K562 (cell line): ENCODE data around the gene CRYAB. TPM values are rescaled to one million over a fixed set of nuclear protein-coding genes. Genes with fewer than 3 reads are reported as not detected.
A peak's percentile ranks its signal among the peaks of the same experiment; 100 is the strongest.

Source experiments
- ATAC-seq: fragments of 200-7000 bp; cut with Tn5 transposase; 3 replicates; pipeline ENCODE4 v1.9.1; 2020; ENCODE audit warnings: moderate library complexity
- BruUV-seq: library from RNA; stranded (reverse); fragments of 400-500 nt; replicated peaks from 2 replicates; lab custom pipeline; 2021; lab: Mats Ljungman, UMichigan
- CTCF ChIA-PET: fragments of 300-600 bp; formaldehyde crosslinking; extraction: SDS; loops from one replicate; lab custom pipeline; 2021; ENCODE audit warnings: low intra/inter-chr PET ratio; lab: Yijun Ruan, JAX
- POLR2A ChIA-PET: fragments of 300-600, 350-650 bp; sonication (Branson Sonifier 250); formaldehyde crosslinking; extraction: SDS; loops from one replicate; lab custom pipeline; 2021; ENCODE audit warnings: antibody characterized with exemption, inconsistent platforms; lab: Yijun Ruan, JAX
- DNase-seq, 4 experiments: peaks; one replicate each; pipeline versions ENCODE4 v3.0.0 to v3.0.0-alpha.2; 2011 to 2018; ENCODE audit warnings: low spot score in 3 of 4, mixed read lengths in 3 of 4; ENCODE audit errors: extremely low read depth in 1 of 4
- FAIRE-seq: peaks from 2 replicates; lab custom pipeline; 2011; peaks lifted over from hg19 to GRCh38; lab: Jason Lieb, UNC
- H2AFZ ChIP-seq: 2 replicates; pipeline ENCODE4 v1.6.0; 2011; ENCODE audit warnings: low read depth, low read length, control low read depth, inconsistent platforms
- H3K27ac ChIP-seq: fragments of 200-600 bp; 3 replicates; pipeline ENCODE4 v1.8.0; 2011; ENCODE audit warnings: low read depth, mild to moderate bottlenecking, control low read depth, inconsistent platforms, low read length, moderate library complexity, mixed read lengths; ENCODE audit errors: extremely low read depth
- H3K27me3 ChIP-seq, 2 experiments: fragments of 300-600 bp in 1 of 2; 2 replicates in 1 of 2; 3 replicates in 1 of 2; pipeline versions ENCODE4 v1.6.0 to v1.8.0; 2011; ENCODE audit warnings: inconsistent platforms in 2 of 2, low read length in 2 of 2, mild to moderate bottlenecking in 1 of 2, mixed read lengths in 1 of 2, moderate library complexity in 1 of 2; ENCODE audit not compliant: control insufficient read depth in 2 of 2, insufficient read depth in 2 of 2
- H3K36me3 ChIP-seq: fragments of 300-600 bp; 3 replicates; pipeline ENCODE4 v1.8.0; 2011; ENCODE audit warnings: mild to moderate bottlenecking, low read length, inconsistent platforms; ENCODE audit not compliant: control insufficient read depth, insufficient read depth
- H3K4me1 ChIP-seq, 2 experiments: fragments of 200-600 bp in 1 of 2; replicated peaks in 1 of 2; 2 replicates in 1 of 2; 3 replicates in 1 of 2; pipeline versions ENCODE4 v1.5.1 to v1.8.0; 2011; ENCODE audit warnings: inconsistent platforms in 2 of 2, low read length in 2 of 2, mild to moderate bottlenecking in 1 of 2, mixed read lengths in 1 of 2, moderate library complexity in 1 of 2; ENCODE audit not compliant: control insufficient read depth in 2 of 2, insufficient read depth in 2 of 2
- H3K4me2 ChIP-seq: 2 replicates; pipeline ENCODE4 v1.6.1; 2011; ENCODE audit warnings: low read length, control low read depth, inconsistent platforms, mixed read lengths; ENCODE audit not compliant: insufficient read depth
- H3K4me3 ChIP-seq: fragments of 200-600 bp; sonication (generic), shearing (Covaris generic); 2 replicates; pipeline ENCODE4 v1.5.1; 2016; ENCODE audit warnings: control low read depth, inconsistent platforms
- H3K79me2 ChIP-seq: fragments of 200-600 bp; 3 replicates; pipeline ENCODE4 v1.8.0; 2011; ENCODE audit warnings: low read length, inconsistent platforms; ENCODE audit not compliant: control insufficient read depth, insufficient read depth
- H3K9ac ChIP-seq, 2 experiments: 2 replicates each; pipeline versions ENCODE4 v1.6.0 to v1.6.1; 2011; ENCODE audit warnings: low read depth in 2 of 2, low read length in 2 of 2, control low read depth in 1 of 2, inconsistent platforms in 1 of 2, mild to moderate bottlenecking in 1 of 2, mixed read lengths in 1 of 2; ENCODE audit not compliant: insufficient read depth in 1 of 2
- H3K9me1 ChIP-seq: one replicate; pipeline ENCODE4 v1.6.0; 2011; ENCODE audit warnings: inconsistent platforms, mild to moderate bottlenecking, low read length, moderate library complexity; ENCODE audit not compliant: control insufficient read depth, insufficient read depth
- H3K9me3 ChIP-seq: replicated peaks from 2 replicates; pipeline ENCODE4 v1.5.1; 2011; ENCODE audit warnings: low read depth, low read length, inconsistent platforms; ENCODE audit not compliant: control insufficient read depth, insufficient read depth
- H4K20me1 ChIP-seq: replicated peaks from 2 replicates; pipeline ENCODE4 v1.6.1; 2011; ENCODE audit warnings: low read length, inconsistent platforms, mixed read lengths; ENCODE audit not compliant: control insufficient read depth, insufficient read depth
- AFF4 ChIP-seq: sonication (generic); formaldehyde crosslinking; IDR thresholded peaks from 2 replicates; pipeline ENCODE4 v1.8.0; 2023; ENCODE audit warnings: mild to moderate bottlenecking, missing genetic modification reagents
- GTF2F1 ChIP-seq: IDR thresholded peaks from 2 replicates; pipeline ENCODE4 v1.6.1; 2011; ENCODE audit warnings: low read depth, low read length, improper control_type of control experiment
- HIVEP1 ChIP-seq: fragments of 250-450 bp; sonication (Bioruptor Pico); IDR thresholded peaks from 2 replicates; pipeline ENCODE4 v1.4.0; 2020; ENCODE audit warnings: mild to moderate bottlenecking
- MAFG ChIP-seq: fragments of 450-650 bp; conservative IDR thresholded peaks from 2 replicates; pipeline ENCODE4 v1.6.1; 2016; ENCODE audit warnings: missing genetic modification characterization, missing compliant biosample characterization
- NCOA6 ChIP-seq: fragments of 450-650 bp; IDR thresholded peaks from 2 replicates; pipeline ENCODE4 v1.6.1; 2017; ENCODE audit warnings: mild to moderate bottlenecking
- SIRT6 ChIP-seq: IDR thresholded peaks from one replicate; pipeline ENCODE4 v1.6.1; 2012; ENCODE audit warnings: low read depth, mild to moderate bottlenecking, control low read depth, inconsistent platforms, low read length, moderate library complexity
- SP1 ChIP-seq: sonication (generic); formaldehyde crosslinking; IDR thresholded peaks from 2 replicates; pipeline ENCODE4 v1.8.1; 2022; ENCODE audit warnings: mild to moderate bottlenecking, missing genetic modification reagents
- SRSF7 ChIP-seq: fragments of 200-400 bp; formaldehyde crosslinking; optimal IDR thresholded peaks from 2 replicates; pipeline ENCODE3; 2017; ENCODE audit warnings: mild to moderate bottlenecking, low read depth, low read length
- TEAD1 ChIP-seq, 2 experiments: fragments of 450-650 bp in 1 of 2; sonication (generic) in 1 of 2; formaldehyde crosslinking; IDR thresholded peaks; 2 replicates each; pipeline versions ENCODE4 v1.4.0 to v1.8.0; 2020 to 2022; ENCODE audit warnings: mild to moderate bottlenecking in 2 of 2, missing genetic modification reagents in 1 of 2
- ZNF324 ChIP-seq: fragments of 250-450 bp; sonication (Bioruptor Pico); IDR thresholded peaks from 2 replicates; pipeline ENCODE4 v1.4.0; 2020; ENCODE audit warnings: mild to moderate bottlenecking
- WGBS: fragments of 100-300 bp; shearing (Covaris generic); methylation state at CpG from one replicate; pipeline ENCODE4 v1.1.6; 2016; ENCODE audit warnings: low coverage, mixed read lengths; ENCODE audit not compliant: insufficient coverage; ENCODE audit errors: missing lambda C conversion rate; 5-methylcytosine and 5-hydroxymethylcytosine counted together
- in situ Hi-C: fragments of 300-500 bp; cut with MboI; formaldehyde crosslinking; loops from 4 replicates; pipeline ENCODE4 v1.15.0; 2018; ENCODE audit warnings: inconsistent platforms, mixed read lengths
- intact Hi-C: fragments of 100-400 bp; cut with micrococcal nuclease; formaldehyde crosslinking; loops from 2 replicates; pipeline ENCODE4 v1.14.2; 2022
- polyA plus RNA-seq, 8 experiments: library from polyadenylated mRNA; depleted of rRNA in 4 of 8; stranded (reverse) in 5 of 8; unstranded in 3 of 8; fragments of >200 nt; fragmentation: Nextera tagmentation in 2 of 8; fragmentation: Illumina TruSeq in 1 of 8; extraction: Ambion mirVana in 2 of 8; extraction: Trizol in 1 of 8; gene quantifications; 2 replicates each; pipeline versions ENCODE4 v1.2.1 to v1.2.3, GENCODE V29; 2011 to 2014; ENCODE audit warnings: inconsistent platforms in 1 of 8, missing spikeins in 1 of 8
- total RNA-seq, 7 experiments: library from RNA; depleted of rRNA in 6 of 7; stranded (reverse); fragments of >200 nt in 6 of 7; fragmentation: Illumina TruSeq in 2 of 7; extraction: Trizol in 2 of 7; gene quantifications; 2 replicates each; pipeline versions ENCODE4 v1.2.1 to v1.2.3, GENCODE V29; 2011 to 2021; ENCODE audit warnings: low replicate concordance in 1 of 7
- TF ChIP-seq, protein P1 (sequence below): fragments of 450-650 bp; formaldehyde crosslinking; IDR thresholded peaks from 2 replicates; pipeline ENCODE4 v1.4.0; 2020; ENCODE audit warnings: mild to moderate bottlenecking, moderate library complexity
- TF ChIP-seq, protein P2 (sequence below): fragments of 250-450 bp; sonication (Bioruptor Pico); IDR thresholded peaks from 2 replicates; pipeline ENCODE4 v1.8.0; 2022; ENCODE audit warnings: inconsistent platforms, mild to moderate bottlenecking, moderate library complexity, borderline replicate concordance
- TF ChIP-seq, protein P3 (sequence below): fragments of 450-650 bp; formaldehyde crosslinking; IDR thresholded peaks from 2 replicates; pipeline ENCODE4 v1.4.0; 2020; ENCODE audit warnings: mild to moderate bottlenecking, moderate library complexity

CRYAB gene
- total and polyA plus RNA-seq, 9 of the 15 experiments (the other 6 are each of a cell fraction or from before 2014, with no cell fraction given), result 0.83 to 7.5 (median 3.6) TPM

DNA sequence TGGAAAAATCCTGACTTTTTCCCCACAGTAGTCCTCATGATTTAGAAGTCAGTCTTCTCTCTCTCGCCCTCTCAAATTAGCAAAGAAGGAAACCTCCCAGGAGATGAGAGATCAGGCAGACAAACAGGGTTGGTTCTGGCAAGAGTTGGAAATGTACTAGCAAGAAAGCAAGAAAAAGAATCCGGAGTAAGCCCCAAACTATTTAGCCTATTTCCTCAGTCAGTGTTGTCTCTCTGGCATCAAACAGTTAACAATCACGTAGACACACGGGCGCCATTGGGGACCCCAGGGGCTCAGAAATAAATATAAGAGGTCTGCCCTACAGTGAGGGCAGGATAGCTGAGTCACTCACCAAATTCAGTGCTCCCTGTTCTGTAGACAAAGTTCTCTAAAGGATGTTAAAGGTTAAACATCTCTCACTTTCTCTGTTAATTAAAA lies 11.8 kb upstream of the CRYAB start:
- Histone ChIP-seq H3K27ac (0 out of 3 replicates have a peak overlapping the region, but pooled peaks have one; percentile 4), H3K27me3 (no peaks in the 10 kb centered on the region), H2AFZ (peak overlapping the region; percentile 93), H3K79me2 (no peaks in the 10 kb centered on the region), H3K9ac (peak overlapping the region; percentile 1 to 9; a peak in 1 of 4 replicates), H3K4me1 (peaks cover 31 to 34% of the 10 kb centered on the region in 2 experiments), H3K4me2 (no peak overlapping the region), H3K9me3 (no peaks in the 10 kb centered on the region), H3K4me3 (no peak overlapping the region), H3K9me1 (no peaks in the 10 kb centered on the region), H4K20me1 (no peaks in the 10 kb centered on the region), H3K36me3 (no peaks in the 10 kb centered on the region)
- DNase-seq (no peak), FAIRE-seq (peak; percentile 26), ATAC-seq (no peak)
- in situ Hi-C loops, result no loop called here
- intact Hi-C loops, result no loop called here
- ChIA-PET POLR2A (interaction anchor here (1.7 to 2.1 kb wide), 2 partner anchors 12 to 14 kb away, joined by 4 to 8 read pairs; partner anchors contain the start of genes CRYAB and DIXDC1), CTCF (no interaction called here)
- no TSS peak for BruUV-seq
- 34% methylated on average over 5 of the region's 5 CpGs for WGBS
- TF ChIP-seq, protein P1, sequence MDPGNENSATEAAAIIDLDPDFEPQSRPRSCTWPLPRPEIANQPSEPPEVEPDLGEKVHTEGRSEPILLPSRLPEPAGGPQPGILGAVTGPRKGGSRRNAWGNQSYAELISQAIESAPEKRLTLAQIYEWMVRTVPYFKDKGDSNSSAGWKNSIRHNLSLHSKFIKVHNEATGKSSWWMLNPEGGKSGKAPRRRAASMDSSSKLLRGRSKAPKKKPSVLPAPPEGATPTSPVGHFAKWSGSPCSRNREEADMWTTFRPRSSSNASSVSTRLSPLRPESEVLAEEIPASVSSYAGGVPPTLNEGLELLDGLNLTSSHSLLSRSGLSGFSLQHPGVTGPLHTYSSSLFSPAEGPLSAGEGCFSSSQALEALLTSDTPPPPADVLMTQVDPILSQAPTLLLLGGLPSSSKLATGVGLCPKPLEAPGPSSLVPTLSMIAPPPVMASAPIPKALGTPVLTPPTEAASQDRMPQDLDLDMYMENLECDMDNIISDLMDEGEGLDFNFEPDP, result no peak
- no peak for TF ChIP-seq SP1 (CRISPR knock-in tag)
- TF ChIP-seq AFF4 (CRISPR knock-in tag), result no peak
- TF ChIP-seq NCOA6, result no peak
- no peak for TF ChIP-seq SIRT6
- TF ChIP-seq, protein P2, sequence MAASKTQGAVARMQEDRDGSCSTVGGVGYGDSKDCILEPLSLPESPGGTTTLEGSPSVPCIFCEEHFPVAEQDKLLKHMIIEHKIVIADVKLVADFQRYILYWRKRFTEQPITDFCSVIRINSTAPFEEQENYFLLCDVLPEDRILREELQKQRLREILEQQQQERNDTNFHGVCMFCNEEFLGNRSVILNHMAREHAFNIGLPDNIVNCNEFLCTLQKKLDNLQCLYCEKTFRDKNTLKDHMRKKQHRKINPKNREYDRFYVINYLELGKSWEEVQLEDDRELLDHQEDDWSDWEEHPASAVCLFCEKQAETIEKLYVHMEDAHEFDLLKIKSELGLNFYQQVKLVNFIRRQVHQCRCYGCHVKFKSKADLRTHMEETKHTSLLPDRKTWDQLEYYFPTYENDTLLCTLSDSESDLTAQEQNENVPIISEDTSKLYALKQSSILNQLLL (CRISPR knock-in tag), result no peak
- TF ChIP-seq GTF2F1, result no peak
- TF ChIP-seq, protein P3, sequence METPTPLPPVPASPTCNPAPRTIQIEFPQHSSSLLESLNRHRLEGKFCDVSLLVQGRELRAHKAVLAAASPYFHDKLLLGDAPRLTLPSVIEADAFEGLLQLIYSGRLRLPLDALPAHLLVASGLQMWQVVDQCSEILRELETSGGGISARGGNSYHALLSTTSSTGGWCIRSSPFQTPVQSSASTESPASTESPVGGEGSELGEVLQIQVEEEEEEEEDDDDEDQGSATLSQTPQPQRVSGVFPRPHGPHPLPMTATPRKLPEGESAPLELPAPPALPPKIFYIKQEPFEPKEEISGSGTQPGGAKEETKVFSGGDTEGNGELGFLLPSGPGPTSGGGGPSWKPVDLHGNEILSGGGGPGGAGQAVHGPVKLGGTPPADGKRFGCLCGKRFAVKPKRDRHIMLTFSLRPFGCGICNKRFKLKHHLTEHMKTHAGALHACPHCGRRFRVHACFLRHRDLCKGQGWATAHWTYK (CRISPR knock-in tag), result no peak
- TF ChIP-seq SRSF7, result no peak
- no peak for TF ChIP-seq TEAD1 (CRISPR knock-in tag; IDR thresholded peaks at IDR 0.05)
- no peak for TF ChIP-seq ZNF324 (CRISPR knock-in tag)
- TF ChIP-seq MAFG, result peak; percentile 29; the same call in 1 of the 2 replicates
- TF ChIP-seq HIVEP1, result no peak
